ENCODE measurements around the gene GIPC2. TPM values are rescaled to one million over a fixed set of nuclear protein-coding genes. Genes with fewer than 3 reads are reported as not detected.
"Not testable (repeated sequence)": the region's sequence is repeated elsewhere in the genome, so short reads cannot be mapped to it uniquely, and the experiment has no call there.

The GIPC2 gene
- total and polyA plus RNA-seq, 2 experiments from 2014 or later: 0.30 TPM; not detected in 1

- Histone ChIP-seq H3K4me1 (ENCODE audit: low read depth) (peaks cover 11% of the 10 kb centered on the region), H3K36me3 (no peaks in the 10 kb centered on the region), H3K27me3 (no peaks in the 10 kb centered on the region), H3K27ac (no peak overlapping the region), H3K9me3 (ENCODE audit: low read depth) (no peaks in the 10 kb centered on the region), H3K4me3 (no peak overlapping the region)
- no peak for TF ChIP-seq CTCF (IDR thresholded peaks at IDR 0.05; ENCODE audit: low read depth, low read length)
- DNase-seq (ENCODE audit: low read depth in 1 of 2, low spot score in 1 of 2): no peak
These were observed 32.6 kb downstream of the GIPC2 start for GRCh38 chr1:78078358-78078757.

- H3K27me3 ChIP-seq: no peaks in the 10 kb centered on the region
- no peaks in the 10 kb centered on the region for H3K36me3 ChIP-seq
- H3K4me1 ChIP-seq (ENCODE audit: low read depth): peaks cover 11% of the 10 kb centered on the region
- peak in 1 of 2 donors; percentile 50 for DNase-seq (ENCODE audit: low read depth in 1 of 2, low spot score in 1 of 2)
- no peaks in the 10 kb centered on the region for H3K9me3 ChIP-seq (ENCODE audit: low read depth)
- H3K27ac ChIP-seq: no peak overlapping the region
- TF ChIP-seq CTCF (IDR thresholded peaks at IDR 0.05; ENCODE audit: low read depth, low read length): no peak
- no peak overlapping the region for H3K4me3 ChIP-seq
These were observed 33.8 kb downstream of the GIPC2 start for GRCh38 chr1:78079580-78079979.

DNA sequence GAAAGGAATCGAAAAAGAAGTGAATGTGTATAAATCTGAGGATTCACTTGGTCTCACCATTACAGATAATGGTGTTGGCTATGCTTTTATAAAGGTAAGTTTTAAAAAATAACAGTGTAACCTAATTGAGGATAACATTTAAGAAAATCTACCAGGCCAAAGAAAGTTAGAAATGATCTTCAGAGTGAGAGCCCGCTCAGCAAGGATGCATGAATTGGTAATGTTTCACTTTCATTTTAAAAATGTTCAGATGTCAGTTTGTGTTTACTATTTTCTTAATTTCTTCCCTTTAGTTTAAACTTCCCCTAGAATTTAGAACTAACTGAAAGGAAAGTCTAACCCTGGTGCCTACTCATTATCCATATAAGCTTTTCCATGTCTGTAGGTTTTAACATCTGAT lies 35.0 kb downstream of the GIPC2 start:
- DNase-seq (ENCODE audit: low read depth in 1 of 2, low spot score in 1 of 2): no peak
- H3K4me3 ChIP-seq: no peak overlapping the region
- TF ChIP-seq CTCF (IDR thresholded peaks at IDR 0.05; ENCODE audit: low read depth, low read length): no peak
- H3K27me3 ChIP-seq: no peaks in the 10 kb centered on the region
- no peaks in the 10 kb centered on the region for H3K36me3 ChIP-seq
- H3K27ac ChIP-seq: no peak overlapping the region
- no peaks in the 10 kb centered on the region for H3K9me3 ChIP-seq (ENCODE audit: low read depth)
- peaks cover 11% of the 10 kb centered on the region for H3K4me1 ChIP-seq (ENCODE audit: low read depth)

GRCh38 chr1:78081980-78082860 lies 36.5 kb downstream of the GIPC2 start:
- peaks cover 11% of the 10 kb centered on the region for H3K4me1 ChIP-seq (ENCODE audit: low read depth)
- no peak for TF ChIP-seq CTCF (IDR thresholded peaks at IDR 0.05; ENCODE audit: low read depth, low read length)
- DNase-seq (ENCODE audit: low read depth in 1 of 2, low spot score in 1 of 2): peak; percentile 51 to 80
- no peak overlapping the region for H3K4me3 ChIP-seq
- no peaks in the 10 kb centered on the region for H3K9me3 ChIP-seq (ENCODE audit: low read depth)
- H3K27me3 ChIP-seq: no peaks in the 10 kb centered on the region
- no peaks in the 10 kb centered on the region for H3K36me3 ChIP-seq
- peak overlapping the region; percentile 90 for H3K27ac ChIP-seq

GRCh38 chr1:78084639-78085038 lies 38.9 kb downstream of the GIPC2 start:
- H3K27ac ChIP-seq; H3K27me3 ChIP-seq; H3K9me3 ChIP-seq (ENCODE audit: low read depth); H3K4me3 ChIP-seq; DNase-seq (ENCODE audit: low read depth in 1 of 2, low spot score in 1 of 2); H3K36me3 ChIP-seq: not testable (repeated sequence)
- peaks cover 11% of the 10 kb centered on the region for H3K4me1 ChIP-seq (ENCODE audit: low read depth)

DNA sequence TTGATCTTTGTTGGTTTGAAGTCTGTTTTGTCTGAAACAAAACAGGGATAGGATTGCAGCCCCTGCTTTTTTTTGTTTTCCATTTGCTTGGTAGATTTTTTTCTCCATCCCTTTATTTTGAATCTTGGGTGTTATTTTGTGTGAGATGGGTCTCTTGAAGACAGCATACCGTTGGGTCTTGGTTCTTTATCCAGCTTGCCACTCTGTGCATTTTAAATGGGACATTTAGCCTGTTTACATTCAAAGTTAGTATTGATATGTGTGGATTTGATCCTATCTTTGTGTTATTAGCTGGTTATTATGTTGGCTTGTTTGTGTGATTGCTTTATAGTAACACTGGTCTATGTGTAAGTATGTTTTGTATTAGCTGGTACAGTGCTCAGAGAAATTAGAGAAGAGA lies 40.9 kb downstream of the GIPC2 start:
- no peak overlapping the region for H3K4me3 ChIP-seq
- no peak for TF ChIP-seq CTCF (IDR thresholded peaks at IDR 0.05; ENCODE audit: low read depth, low read length)
- no peak for DNase-seq (ENCODE audit: low read depth in 1 of 2, low spot score in 1 of 2)
- H3K9me3 ChIP-seq (ENCODE audit: low read depth): no peaks in the 10 kb centered on the region
- H3K4me1 ChIP-seq (ENCODE audit: low read depth): peaks cover 11% of the 10 kb centered on the region
- H3K36me3 ChIP-seq: no peaks in the 10 kb centered on the region
- no peak overlapping the region for H3K27ac ChIP-seq
- no peaks in the 10 kb centered on the region for H3K27me3 ChIP-seq
